K562 (cell line): Measurements from ENCODE around the gene PACRG. TPM values are rescaled to one million over a fixed set of nuclear protein-coding genes. Genes with fewer than 3 reads are reported as not detected.
A peak's percentile ranks its signal among the peaks of the same experiment; 100 is the strongest.

Experiments
- ATAC-seq: fragments of 200-7000 bp; cut with Tn5 transposase; 3 replicates; pipeline ENCODE4 v1.9.1; 2020; ENCODE audit warnings: moderate library complexity
- BruUV-seq: library from RNA; stranded (reverse); fragments of 400-500 nt; replicated peaks from 2 replicates; lab custom pipeline; 2021; lab: Mats Ljungman, UMichigan
- CTCF ChIA-PET: fragments of 300-600 bp; formaldehyde crosslinking; extraction: SDS; loops from one replicate; lab custom pipeline; 2021; ENCODE audit warnings: low intra/inter-chr PET ratio; lab: Yijun Ruan, JAX
- POLR2A ChIA-PET: fragments of 300-600, 350-650 bp; sonication (Branson Sonifier 250); formaldehyde crosslinking; extraction: SDS; loops from one replicate; lab custom pipeline; 2021; ENCODE audit warnings: antibody characterized with exemption, inconsistent platforms; lab: Yijun Ruan, JAX
- DNase-seq, 4 experiments: peaks; one replicate each; pipeline versions ENCODE4 v3.0.0 to v3.0.0-alpha.2; 2011 to 2018; ENCODE audit warnings: low spot score in 3 of 4, mixed read lengths in 3 of 4; ENCODE audit errors: extremely low read depth in 1 of 4
- FAIRE-seq: peaks from 2 replicates; lab custom pipeline; 2011; peaks lifted over from hg19 to GRCh38; lab: Jason Lieb, UNC
- H2AFZ ChIP-seq: 2 replicates; pipeline ENCODE4 v1.6.0; 2011; ENCODE audit warnings: low read depth, low read length, control low read depth, inconsistent platforms
- H3K27ac ChIP-seq: fragments of 200-600 bp; 3 replicates; pipeline ENCODE4 v1.8.0; 2011; ENCODE audit warnings: low read depth, mild to moderate bottlenecking, control low read depth, inconsistent platforms, low read length, moderate library complexity, mixed read lengths; ENCODE audit errors: extremely low read depth
- H3K27me3 ChIP-seq, 2 experiments: fragments of 300-600 bp in 1 of 2; 2 replicates in 1 of 2; 3 replicates in 1 of 2; pipeline versions ENCODE4 v1.6.0 to v1.8.0; 2011; ENCODE audit warnings: inconsistent platforms in 2 of 2, low read length in 2 of 2, mild to moderate bottlenecking in 1 of 2, mixed read lengths in 1 of 2, moderate library complexity in 1 of 2; ENCODE audit not compliant: control insufficient read depth in 2 of 2, insufficient read depth in 2 of 2
- H3K36me3 ChIP-seq: fragments of 300-600 bp; 3 replicates; pipeline ENCODE4 v1.8.0; 2011; ENCODE audit warnings: mild to moderate bottlenecking, low read length, inconsistent platforms; ENCODE audit not compliant: control insufficient read depth, insufficient read depth
- H3K4me1 ChIP-seq, 2 experiments: fragments of 200-600 bp in 1 of 2; replicated peaks in 1 of 2; 2 replicates in 1 of 2; 3 replicates in 1 of 2; pipeline versions ENCODE4 v1.5.1 to v1.8.0; 2011; ENCODE audit warnings: inconsistent platforms in 2 of 2, low read length in 2 of 2, mild to moderate bottlenecking in 1 of 2, mixed read lengths in 1 of 2, moderate library complexity in 1 of 2; ENCODE audit not compliant: control insufficient read depth in 2 of 2, insufficient read depth in 2 of 2
- H3K4me2 ChIP-seq: 2 replicates; pipeline ENCODE4 v1.6.1; 2011; ENCODE audit warnings: low read length, control low read depth, inconsistent platforms, mixed read lengths; ENCODE audit not compliant: insufficient read depth
- H3K4me3 ChIP-seq: fragments of 200-600 bp; sonication (generic), shearing (Covaris generic); 2 replicates; pipeline ENCODE4 v1.5.1; 2016; ENCODE audit warnings: control low read depth, inconsistent platforms
- H3K79me2 ChIP-seq: fragments of 200-600 bp; 3 replicates; pipeline ENCODE4 v1.8.0; 2011; ENCODE audit warnings: low read length, inconsistent platforms; ENCODE audit not compliant: control insufficient read depth, insufficient read depth
- H3K9ac ChIP-seq, 2 experiments: 2 replicates each; pipeline versions ENCODE4 v1.6.0 to v1.6.1; 2011; ENCODE audit warnings: low read depth in 2 of 2, low read length in 2 of 2, control low read depth in 1 of 2, inconsistent platforms in 1 of 2, mild to moderate bottlenecking in 1 of 2, mixed read lengths in 1 of 2; ENCODE audit not compliant: insufficient read depth in 1 of 2
- H3K9me1 ChIP-seq: one replicate; pipeline ENCODE4 v1.6.0; 2011; ENCODE audit warnings: inconsistent platforms, mild to moderate bottlenecking, low read length, moderate library complexity; ENCODE audit not compliant: control insufficient read depth, insufficient read depth
- H3K9me3 ChIP-seq: replicated peaks from 2 replicates; pipeline ENCODE4 v1.5.1; 2011; ENCODE audit warnings: low read depth, low read length, inconsistent platforms; ENCODE audit not compliant: control insufficient read depth, insufficient read depth
- H4K20me1 ChIP-seq: replicated peaks from 2 replicates; pipeline ENCODE4 v1.6.1; 2011; ENCODE audit warnings: low read length, inconsistent platforms, mixed read lengths; ENCODE audit not compliant: control insufficient read depth, insufficient read depth
- CCAR2 ChIP-seq: fragments of 200-400 bp; formaldehyde crosslinking; IDR thresholded peaks from 2 replicates; pipeline ENCODE4 v1.6.1; 2017; ENCODE audit warnings: mild to moderate bottlenecking, low read depth, low read length
- CHCHD3 ChIP-seq: fragments of 250-450 bp; sonication (Bioruptor Pico); IDR thresholded peaks from 2 replicates; pipeline ENCODE4 v2.1.2; 2022; ENCODE audit warnings: mild to moderate bottlenecking
- GABPB1 ChIP-seq: sonication (generic); formaldehyde crosslinking; IDR thresholded peaks from 2 replicates; pipeline ENCODE4 v1.8.0; 2022; ENCODE audit warnings: mild to moderate bottlenecking, missing genetic modification reagents
- NEUROD1 ChIP-seq: fragments of 150-350 bp; IDR thresholded peaks from 2 replicates; pipeline ENCODE4 v1.6.1; 2014; ENCODE audit warnings: borderline replicate concordance, low read length, low read depth; ENCODE audit not compliant: partially characterized antibody
- NR1H2 ChIP-seq: sonication (generic); formaldehyde crosslinking; IDR thresholded peaks from 2 replicates; pipeline ENCODE4 v1.4.0; 2020; ENCODE audit warnings: mild to moderate bottlenecking, missing genetic modification reagents
- PURB ChIP-seq: sonication (generic); formaldehyde crosslinking; IDR thresholded peaks from 2 replicates; pipeline ENCODE4 v1.9.0; 2021; ENCODE audit warnings: low read depth, mild to moderate bottlenecking, missing genetic modification reagents
- ZFP30 ChIP-seq: fragments of 250-450 bp; sonication (Bioruptor Pico); IDR thresholded peaks from 2 replicates; pipeline ENCODE4 v1.8.0; 2022; ENCODE audit warnings: moderate library complexity, mild to moderate bottlenecking, inconsistent platforms, borderline replicate concordance
- ZNF644 ChIP-seq: fragments of 200-800 bp; sonication (Bioruptor generic); IDR thresholded peaks from 2 replicates; pipeline ENCODE4 v1.6.1; 2016; ENCODE audit warnings: low read depth, missing genetic modification characterization, missing compliant biosample characterization
- WGBS: fragments of 100-300 bp; shearing (Covaris generic); methylation state at CpG from one replicate; pipeline ENCODE4 v1.1.6; 2016; ENCODE audit warnings: low coverage, mixed read lengths; ENCODE audit not compliant: insufficient coverage; ENCODE audit errors: missing lambda C conversion rate; 5-methylcytosine and 5-hydroxymethylcytosine counted together
- in situ Hi-C: fragments of 300-500 bp; cut with MboI; formaldehyde crosslinking; loops from 4 replicates; pipeline ENCODE4 v1.15.0; 2018; ENCODE audit warnings: inconsistent platforms, mixed read lengths
- intact Hi-C: fragments of 100-400 bp; cut with micrococcal nuclease; formaldehyde crosslinking; loops from 2 replicates; pipeline ENCODE4 v1.14.2; 2022
- polyA plus RNA-seq, 8 experiments: library from polyadenylated mRNA; depleted of rRNA in 4 of 8; stranded (reverse) in 5 of 8; unstranded in 3 of 8; fragments of >200 nt; fragmentation: Nextera tagmentation in 2 of 8; fragmentation: Illumina TruSeq in 1 of 8; extraction: Ambion mirVana in 2 of 8; extraction: Trizol in 1 of 8; gene quantifications; 2 replicates each; pipeline versions ENCODE4 v1.2.1 to v1.2.3, GENCODE V29; 2011 to 2014; ENCODE audit warnings: inconsistent platforms in 1 of 8, missing spikeins in 1 of 8
- total RNA-seq, 7 experiments: library from RNA; depleted of rRNA in 6 of 7; stranded (reverse); fragments of >200 nt in 6 of 7; fragmentation: Illumina TruSeq in 2 of 7; extraction: Trizol in 2 of 7; gene quantifications; 2 replicates each; pipeline versions ENCODE4 v1.2.1 to v1.2.3, GENCODE V29; 2011 to 2021; ENCODE audit warnings: low replicate concordance in 1 of 7
- TF ChIP-seq, protein P1 (sequence below): fragments of 450-650 bp; formaldehyde crosslinking; IDR thresholded peaks from 2 replicates; pipeline ENCODE4 v1.4.0; 2022; ENCODE audit warnings: missing genetic modification characterization
- TF ChIP-seq, protein P2 (sequence below): fragments of 450-650 bp; IDR thresholded peaks from 2 replicates; pipeline ENCODE4 v1.6.1; 2018; ENCODE audit not compliant: partially characterized antibody
- TF ChIP-seq, protein P3 (sequence below): fragments of 200-800 bp; sonication (Bioruptor generic); IDR thresholded peaks from 2 replicates; pipeline ENCODE4 v1.6.1; 2017; ENCODE audit warnings: missing genetic modification characterization, missing compliant biosample characterization
- TF ChIP-seq, protein P4 (sequence below), 3 experiments: IDR thresholded peaks in 2 of 3; conservative IDR thresholded peaks in 1 of 3; 2 replicates each; pipeline ENCODE4 v1.5.1; 2011 to 2012; ENCODE audit warnings: low read length in 3 of 3, mild to moderate bottlenecking in 3 of 3, control low read depth in 2 of 3, improper control_type of control experiment in 1 of 3, inconsistent platforms in 1 of 3, low read depth in 1 of 3, mixed read lengths in 1 of 3, moderate library complexity in 1 of 3; ENCODE audit not compliant: insufficient read depth in 2 of 3

Gene PACRG
- total and polyA plus RNA-seq, 9 of the 15 experiments (the other 6 are each of a cell fraction or from before 2014, with no cell fraction given): 0.04 TPM; not detected in 8

DNA sequence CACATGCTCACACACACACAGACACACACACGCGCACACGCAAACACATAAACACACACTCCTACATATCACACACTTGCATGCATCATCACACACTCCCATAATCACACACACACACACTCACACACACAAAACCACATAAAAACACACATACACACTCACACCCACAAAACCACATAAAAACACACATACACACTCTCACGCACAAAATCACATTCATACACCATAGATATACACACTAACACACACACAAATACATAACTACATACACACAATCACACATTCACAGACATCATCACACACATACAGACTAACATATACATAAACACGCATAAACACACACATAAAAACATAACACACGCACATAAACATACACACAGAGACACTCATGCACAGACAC is 629.0 kb downstream of the PACRG start (continued):
- TF ChIP-seq, protein P1, sequence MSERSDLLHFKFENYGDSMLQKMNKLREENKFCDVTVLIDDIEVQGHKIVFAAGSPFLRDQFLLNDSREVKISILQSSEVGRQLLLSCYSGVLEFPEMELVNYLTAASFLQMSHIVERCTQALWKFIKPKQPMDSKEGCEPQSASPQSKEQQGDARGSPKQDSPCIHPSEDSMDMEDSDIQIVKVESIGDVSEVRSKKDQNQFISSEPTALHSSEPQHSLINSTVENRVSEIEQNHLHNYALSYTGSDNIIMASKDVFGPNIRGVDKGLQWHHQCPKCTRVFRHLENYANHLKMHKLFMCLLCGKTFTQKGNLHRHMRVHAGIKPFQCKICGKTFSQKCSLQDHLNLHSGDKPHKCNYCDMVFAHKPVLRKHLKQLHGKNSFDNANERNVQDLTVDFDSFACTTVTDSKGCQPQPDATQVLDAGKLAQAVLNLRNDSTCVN (CRISPR knock-in tag): peak; percentile 91

DNA sequence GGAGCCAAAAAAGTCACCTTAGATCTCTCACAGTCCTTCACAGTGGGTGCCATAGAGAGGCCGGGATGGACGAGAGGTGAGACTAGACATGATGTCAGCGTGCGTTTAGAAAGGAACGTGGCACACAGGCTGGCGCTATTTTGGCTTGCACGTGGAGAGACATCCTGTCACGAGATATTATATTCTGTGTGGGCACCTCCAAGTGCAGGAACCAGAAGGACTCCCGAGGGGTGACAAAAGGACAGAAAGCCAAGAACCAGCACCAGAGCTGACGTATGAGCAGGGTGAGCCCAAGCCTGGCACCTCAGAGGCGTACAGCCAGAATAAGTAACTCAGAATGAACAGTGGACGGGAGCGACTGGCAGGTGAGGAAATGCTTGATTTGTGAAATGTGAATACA is 636.9 kb downstream of the PACRG start:
- no peaks in the 10 kb centered on the region for H3K4me1 ChIP-seq
- H3K27me3 ChIP-seq: peaks cover 46 to 59% of the 10 kb centered on the region in 2 experiments
- H4K20me1 ChIP-seq: no peaks in the 10 kb centered on the region
- FAIRE-seq (no peak), DNase-seq (no peak), ATAC-seq (no peak; the same call in 2 of the 3 replicates)
- H3K27ac ChIP-seq: no peak overlapping the region
- H3K4me2 ChIP-seq: no peak overlapping the region
- no TSS peak for BruUV-seq
- H3K79me2 ChIP-seq: no peaks in the 10 kb centered on the region
- no peak overlapping the region for H2AFZ ChIP-seq
- CTCF ChIA-PET: no interaction called here
- no peak overlapping the region for H3K9ac ChIP-seq
- no peaks in the 10 kb centered on the region for H3K9me1 ChIP-seq
- POLR2A ChIA-PET: no interaction called here
- H3K4me3 ChIP-seq: no peak overlapping the region
- in situ Hi-C loops: no loop called here
- H3K9me3 ChIP-seq: no peaks in the 10 kb centered on the region
- intact Hi-C loops: no loop called here
- no peaks in the 10 kb centered on the region for H3K36me3 ChIP-seq
- 6% methylated on average over 13 of the region's 13 CpGs for WGBS
- TF ChIP-seq, protein P2, sequence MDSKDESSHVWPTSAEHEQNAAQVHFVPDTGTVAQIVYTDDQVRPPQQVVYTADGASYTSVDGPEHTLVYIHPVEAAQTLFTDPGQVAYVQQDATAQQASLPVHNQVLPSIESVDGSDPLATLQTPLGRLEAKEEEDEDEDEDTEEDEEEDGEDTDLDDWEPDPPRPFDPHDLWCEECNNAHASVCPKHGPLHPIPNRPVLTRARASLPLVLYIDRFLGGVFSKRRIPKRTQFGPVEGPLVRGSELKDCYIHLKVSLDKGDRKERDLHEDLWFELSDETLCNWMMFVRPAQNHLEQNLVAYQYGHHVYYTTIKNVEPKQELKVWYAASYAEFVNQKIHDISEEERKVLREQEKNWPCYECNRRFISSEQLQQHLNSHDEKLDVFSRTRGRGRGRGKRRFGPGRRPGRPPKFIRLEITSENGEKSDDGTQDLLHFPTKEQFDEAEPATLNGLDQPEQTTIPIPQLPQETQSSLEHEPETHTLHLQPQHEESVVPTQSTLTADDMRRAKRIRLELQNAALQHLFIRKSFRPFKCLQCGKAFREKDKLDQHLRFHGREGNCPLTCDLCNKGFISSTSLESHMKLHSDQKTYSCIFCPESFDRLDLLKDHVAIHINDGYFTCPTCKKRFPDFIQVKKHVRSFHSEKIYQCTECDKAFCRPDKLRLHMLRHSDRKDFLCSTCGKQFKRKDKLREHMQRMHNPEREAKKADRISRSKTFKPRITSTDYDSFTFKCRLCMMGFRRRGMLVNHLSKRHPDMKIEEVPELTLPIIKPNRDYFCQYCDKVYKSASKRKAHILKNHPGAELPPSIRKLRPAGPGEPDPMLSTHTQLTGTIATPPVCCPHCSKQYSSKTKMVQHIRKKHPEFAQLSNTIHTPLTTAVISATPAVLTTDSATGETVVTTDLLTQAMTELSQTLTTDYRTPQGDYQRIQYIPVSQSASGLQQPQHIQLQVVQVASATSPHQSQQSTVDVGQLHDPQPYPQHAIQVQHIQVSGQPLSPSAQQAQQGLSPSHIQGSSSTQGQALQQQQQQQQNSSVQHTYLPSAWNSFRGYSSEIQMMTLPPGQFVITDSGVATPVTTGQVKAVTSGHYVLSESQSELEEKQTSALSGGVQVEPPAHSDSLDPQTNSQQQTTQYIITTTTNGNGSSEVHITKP: no peak
- TF ChIP-seq CHCHD3 (CRISPR knock-in tag): no peak
- TF ChIP-seq, protein P3, sequence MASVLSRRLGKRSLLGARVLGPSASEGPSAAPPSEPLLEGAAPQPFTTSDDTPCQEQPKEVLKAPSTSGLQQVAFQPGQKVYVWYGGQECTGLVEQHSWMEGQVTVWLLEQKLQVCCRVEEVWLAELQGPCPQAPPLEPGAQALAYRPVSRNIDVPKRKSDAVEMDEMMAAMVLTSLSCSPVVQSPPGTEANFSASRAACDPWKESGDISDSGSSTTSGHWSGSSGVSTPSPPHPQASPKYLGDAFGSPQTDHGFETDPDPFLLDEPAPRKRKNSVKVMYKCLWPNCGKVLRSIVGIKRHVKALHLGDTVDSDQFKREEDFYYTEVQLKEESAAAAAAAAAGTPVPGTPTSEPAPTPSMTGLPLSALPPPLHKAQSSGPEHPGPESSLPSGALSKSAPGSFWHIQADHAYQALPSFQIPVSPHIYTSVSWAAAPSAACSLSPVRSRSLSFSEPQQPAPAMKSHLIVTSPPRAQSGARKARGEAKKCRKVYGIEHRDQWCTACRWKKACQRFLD (CRISPR knock-in tag): no peak
- no peak for TF ChIP-seq ZNF644
- TF ChIP-seq, protein P4, sequence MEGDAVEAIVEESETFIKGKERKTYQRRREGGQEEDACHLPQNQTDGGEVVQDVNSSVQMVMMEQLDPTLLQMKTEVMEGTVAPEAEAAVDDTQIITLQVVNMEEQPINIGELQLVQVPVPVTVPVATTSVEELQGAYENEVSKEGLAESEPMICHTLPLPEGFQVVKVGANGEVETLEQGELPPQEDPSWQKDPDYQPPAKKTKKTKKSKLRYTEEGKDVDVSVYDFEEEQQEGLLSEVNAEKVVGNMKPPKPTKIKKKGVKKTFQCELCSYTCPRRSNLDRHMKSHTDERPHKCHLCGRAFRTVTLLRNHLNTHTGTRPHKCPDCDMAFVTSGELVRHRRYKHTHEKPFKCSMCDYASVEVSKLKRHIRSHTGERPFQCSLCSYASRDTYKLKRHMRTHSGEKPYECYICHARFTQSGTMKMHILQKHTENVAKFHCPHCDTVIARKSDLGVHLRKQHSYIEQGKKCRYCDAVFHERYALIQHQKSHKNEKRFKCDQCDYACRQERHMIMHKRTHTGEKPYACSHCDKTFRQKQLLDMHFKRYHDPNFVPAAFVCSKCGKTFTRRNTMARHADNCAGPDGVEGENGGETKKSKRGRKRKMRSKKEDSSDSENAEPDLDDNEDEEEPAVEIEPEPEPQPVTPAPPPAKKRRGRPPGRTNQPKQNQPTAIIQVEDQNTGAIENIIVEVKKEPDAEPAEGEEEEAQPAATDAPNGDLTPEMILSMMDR (IDR thresholded peaks at IDR 0.05 in 2 of 3, conservative IDR thresholded peaks at IDR 0.05 in 1 of 3; ENCODE audit: insufficient read depth in 2 of 3, low read depth in 1 of 3, low read length in 3 of 3): no peak
- TF ChIP-seq CCAR2: no peak
- no peak for TF ChIP-seq GABPB1 (CRISPR knock-in tag)
- TF ChIP-seq NR1H2 (CRISPR knock-in tag): no peak
- no peak for TF ChIP-seq ZFP30 (CRISPR knock-in tag)
- TF ChIP-seq NEUROD1: no peak
- no peak for TF ChIP-seq PURB
